Umbilical cord (tissue), 2 donors: ENCODE data around the gene CCDC136. TPM values are rescaled to one million over a fixed set of nuclear protein-coding genes. Genes with fewer than 3 reads are reported as not detected.

Experiments used
- DNase-seq: peaks from one replicate; pipeline ENCODE4 v3.0.0-alpha.2; 2015; ENCODE audit warnings: low spot score
- total RNA-seq: library from RNA; depleted of rRNA; stranded (reverse); fragments of >200 nt; gene quantifications from one replicate; pipeline ENCODE4 v1.2.3, GENCODE V29; 2014; ENCODE audit warnings: low replicate concordance; ENCODE audit not compliant: insufficient read depth

The CCDC136 gene
- total RNA-seq, 1 donor from 2014 or later = 6.0 TPM

DNA sequence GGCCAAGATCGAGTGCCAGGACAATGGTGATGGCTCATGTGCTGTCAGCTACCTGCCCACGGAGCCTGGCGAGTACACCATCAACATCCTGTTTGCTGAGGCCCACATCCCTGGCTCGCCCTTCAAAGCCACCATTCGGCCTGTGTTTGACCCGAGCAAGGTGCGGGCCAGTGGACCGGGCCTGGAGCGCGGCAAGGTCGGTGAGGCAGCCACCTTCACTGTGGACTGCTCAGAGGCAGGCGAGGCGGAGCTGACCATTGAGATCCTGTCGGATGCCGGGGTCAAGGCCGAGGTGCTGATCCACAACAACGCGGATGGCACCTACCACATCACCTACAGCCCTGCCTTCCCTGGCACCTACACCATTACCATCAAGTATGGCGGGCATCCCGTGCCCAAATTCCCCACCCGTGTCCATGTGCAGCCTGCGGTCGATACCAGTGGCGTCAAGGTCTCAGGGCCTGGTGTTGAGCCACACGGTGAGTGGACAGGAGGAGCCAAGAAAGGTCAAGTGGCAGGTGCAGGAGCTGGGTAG lies 53.1 kb downstream of the CCDC136 start:
- no peak for DNase-seq

GRCh38 chr7:128845475-128845874 lies 53.7 kb downstream of the CCDC136 start:
- DNase-seq = no peak

- DNase-seq = no peak
Observed at GRCh38 chr7:128845987-128846386, 54.2 kb downstream of the CCDC136 start.

- DNase-seq = no peak
Observed at GRCh38 chr7:128846781-128847444, 55.1 kb downstream of the CCDC136 start.

DNA sequence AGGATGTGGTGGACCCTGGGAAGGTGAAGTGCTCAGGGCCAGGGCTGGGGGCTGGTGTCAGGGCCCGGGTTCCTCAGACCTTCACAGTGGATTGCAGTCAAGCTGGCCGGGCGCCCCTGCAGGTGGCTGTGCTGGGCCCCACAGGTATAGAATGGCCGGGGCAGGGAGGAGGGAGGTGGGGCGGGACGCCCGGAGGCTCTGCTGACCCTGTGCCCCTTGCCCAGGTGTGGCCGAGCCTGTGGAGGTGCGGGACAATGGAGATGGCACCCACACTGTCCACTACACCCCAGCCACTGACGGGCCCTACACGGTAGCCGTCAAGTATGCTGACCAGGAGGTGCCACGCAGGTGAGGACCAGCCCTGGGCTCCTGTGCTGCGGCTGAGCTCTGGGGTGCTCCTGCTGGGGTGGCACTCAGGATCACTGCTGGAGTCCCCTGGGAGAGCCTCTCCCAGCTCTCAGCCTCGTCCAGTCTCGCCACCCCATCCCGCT lies 56.0 kb downstream of the CCDC136 start:
- no peak for DNase-seq

DNA sequence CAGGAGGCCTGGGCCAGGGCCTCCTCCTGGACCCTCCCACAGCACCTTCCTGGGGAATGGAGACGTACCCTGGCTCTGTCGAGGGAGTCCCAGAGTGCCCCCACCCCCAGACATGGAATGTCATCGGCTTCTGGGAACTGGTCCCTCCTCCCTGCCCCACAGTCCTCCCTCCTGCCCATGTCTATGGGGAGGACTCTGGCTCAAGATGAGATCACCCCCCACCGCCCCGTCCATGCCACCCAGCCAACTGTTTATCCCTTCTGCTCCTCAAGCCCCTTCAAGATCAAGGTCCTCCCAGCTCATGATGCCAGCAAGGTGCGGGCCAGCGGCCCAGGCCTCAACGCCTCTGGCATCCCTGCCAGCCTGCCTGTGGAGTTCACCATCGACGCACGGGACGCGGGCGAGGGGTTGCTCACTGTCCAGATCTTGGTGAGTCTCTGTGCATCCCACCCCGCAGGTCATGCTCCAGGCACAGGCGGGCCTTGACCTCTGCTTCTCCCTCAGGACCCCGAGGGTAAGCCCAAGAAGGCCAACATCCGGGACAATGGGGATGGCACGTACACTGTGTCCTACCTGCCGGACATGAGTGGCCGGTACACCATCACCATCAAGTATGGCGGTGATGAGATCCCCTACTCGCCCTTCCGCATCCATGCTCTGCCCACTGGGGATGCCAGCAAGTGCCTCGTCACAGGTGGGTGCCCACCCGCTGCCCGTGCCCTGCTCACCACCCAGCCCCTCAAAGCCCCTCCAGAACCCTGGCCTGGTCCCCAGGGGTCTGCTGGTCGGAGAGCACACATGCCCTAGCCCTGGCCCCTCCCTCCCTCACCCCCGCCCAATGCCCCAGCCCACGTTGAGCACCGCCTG lies 56.8 kb downstream of the CCDC136 start:
- no peak for DNase-seq

GRCh38 chr7:128849156-128849515 lies 57.4 kb downstream of the CCDC136 start:
- no peak for DNase-seq

GRCh38 chr7:128849804-128850490 lies 58.2 kb downstream of the CCDC136 start:
- no peak for DNase-seq

- DNase-seq = no peak
Observed at GRCh38 chr7:128852537-128853254, 60.9 kb downstream of the CCDC136 start.

- no peak for DNase-seq
Observed at GRCh38 chr7:128853799-128854198, 62.0 kb downstream of the CCDC136 start.

DNA sequence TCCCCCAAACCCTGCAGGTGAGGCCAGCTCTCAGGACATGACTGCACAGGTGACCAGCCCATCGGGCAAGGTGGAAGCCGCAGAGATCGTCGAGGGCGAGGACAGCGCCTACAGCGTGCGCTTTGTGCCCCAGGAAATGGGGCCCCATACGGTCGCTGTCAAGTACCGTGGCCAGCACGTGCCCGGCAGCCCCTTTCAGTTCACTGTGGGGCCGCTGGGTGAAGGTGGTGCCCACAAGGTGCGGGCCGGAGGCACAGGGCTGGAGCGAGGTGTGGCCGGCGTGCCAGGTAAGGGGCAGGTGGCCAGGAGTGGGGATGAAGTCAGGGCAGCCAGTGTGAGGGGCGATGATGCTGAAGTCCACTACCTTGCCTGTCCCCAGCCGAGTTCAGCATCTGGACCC lies 62.6 kb downstream of the CCDC136 start:
- DNase-seq = no peak

DNA sequence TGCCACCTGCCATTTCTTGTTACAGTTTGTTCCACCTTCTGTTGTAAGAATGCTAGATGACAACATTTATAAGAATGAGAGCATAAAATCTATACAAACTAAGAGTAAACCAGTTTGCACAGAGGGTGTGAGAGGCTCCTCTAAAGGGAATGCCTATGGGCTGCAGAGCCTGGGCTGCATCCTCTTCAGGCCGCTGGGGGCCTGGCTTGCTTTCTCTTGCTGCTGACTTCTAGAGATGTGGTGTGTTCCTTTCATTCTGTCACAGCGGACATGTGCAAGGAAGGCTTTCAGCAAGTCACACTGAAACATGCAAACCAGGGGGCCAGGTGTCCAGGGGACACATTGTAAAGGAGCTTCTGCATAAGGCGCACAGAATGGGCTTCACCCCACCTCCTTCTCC lies 63.8 kb downstream of the CCDC136 start:
- DNase-seq = no peak

GRCh38 chr7:128856001-128856718 lies 64.4 kb downstream of the CCDC136 start:
- DNase-seq = no peak

DNA sequence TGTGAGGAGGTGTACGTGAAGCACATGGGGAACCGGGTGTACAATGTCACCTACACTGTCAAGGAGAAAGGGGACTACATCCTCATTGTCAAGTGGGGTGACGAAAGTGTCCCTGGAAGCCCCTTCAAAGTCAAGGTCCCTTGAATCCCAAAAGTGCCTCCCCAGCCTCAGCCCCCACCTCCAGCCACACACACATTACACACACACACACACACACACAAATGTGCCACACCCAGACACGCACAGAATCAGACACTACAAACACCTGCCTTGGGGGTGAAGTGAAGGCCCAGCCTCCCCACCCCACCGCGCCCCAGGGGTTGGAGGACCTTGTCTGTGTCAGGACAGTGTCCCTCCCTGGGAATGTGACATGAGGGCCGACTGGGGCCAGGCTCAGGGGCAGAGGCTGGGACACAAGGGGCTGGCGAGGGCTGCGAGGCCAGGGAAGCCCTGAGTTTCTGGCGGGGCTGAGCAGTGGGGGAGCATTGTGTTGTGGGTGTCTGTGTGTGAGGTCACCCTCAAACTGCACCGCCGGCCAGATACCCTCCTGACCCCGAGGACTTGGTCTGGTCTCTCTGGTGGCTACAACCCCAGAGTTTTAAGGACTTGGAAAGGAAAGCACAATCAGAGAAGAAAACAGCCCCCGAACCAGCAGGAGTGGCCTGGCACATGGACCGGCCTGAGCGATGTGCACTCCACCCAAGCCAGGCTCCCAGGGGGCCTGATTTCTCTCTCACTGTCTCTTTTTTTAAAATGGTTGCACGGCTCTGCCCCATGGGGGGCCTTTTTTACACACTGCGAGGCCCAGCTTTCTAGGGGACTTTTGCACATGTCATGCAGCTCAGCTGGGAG lies 66.8 kb downstream of the CCDC136 start:
- DNase-seq = no peak

DNA sequence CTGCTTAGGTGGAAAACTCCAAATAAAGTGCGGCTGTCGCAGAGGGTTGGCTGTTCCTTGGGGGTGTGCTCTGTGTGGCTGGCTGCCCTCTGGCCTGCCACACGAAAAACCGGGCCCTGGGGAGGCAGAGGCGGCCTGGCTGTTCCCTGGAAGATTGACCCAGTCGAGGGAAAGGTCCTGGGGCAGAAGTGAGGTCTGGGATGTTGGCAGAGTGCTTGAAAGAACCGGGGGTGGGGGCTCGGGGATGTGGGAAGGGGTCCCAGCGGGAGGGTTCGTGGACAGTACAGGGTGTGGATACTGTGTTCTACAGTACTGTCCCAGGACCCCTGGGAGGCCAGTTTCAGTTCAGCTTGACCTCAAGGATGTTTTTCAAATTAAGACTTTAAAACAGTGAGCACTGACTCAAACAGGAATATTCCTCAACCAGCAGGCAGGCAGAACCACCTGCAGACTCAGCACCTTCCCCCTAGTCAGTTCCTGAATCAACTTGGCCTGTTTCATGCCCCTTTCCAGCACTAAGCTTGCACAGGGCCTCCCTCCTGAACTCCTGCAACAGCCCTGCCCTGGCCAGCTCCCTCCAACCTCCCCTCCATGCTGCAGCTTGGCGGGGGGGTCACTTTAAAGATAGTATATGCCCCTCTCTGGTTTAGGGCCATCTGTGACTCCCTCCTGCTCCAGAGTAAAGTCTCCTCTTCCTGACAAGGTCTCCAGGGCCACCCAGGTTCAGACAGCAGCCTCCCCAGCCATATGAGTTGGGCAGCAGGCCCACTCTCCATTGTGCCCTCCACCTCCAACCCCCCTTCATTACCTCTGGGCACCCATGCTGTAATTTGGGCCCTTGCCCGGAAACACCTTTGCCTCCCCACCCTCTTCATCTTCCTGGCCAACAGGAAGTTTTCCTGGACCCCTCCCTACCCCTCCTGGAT lies 67.7 kb downstream of the CCDC136 start:
- DNase-seq = no peak

- DNase-seq = peak; percentile 55
Observed at GRCh38 chr7:128860158-128861073, 68.6 kb downstream of the CCDC136 start.

DNA sequence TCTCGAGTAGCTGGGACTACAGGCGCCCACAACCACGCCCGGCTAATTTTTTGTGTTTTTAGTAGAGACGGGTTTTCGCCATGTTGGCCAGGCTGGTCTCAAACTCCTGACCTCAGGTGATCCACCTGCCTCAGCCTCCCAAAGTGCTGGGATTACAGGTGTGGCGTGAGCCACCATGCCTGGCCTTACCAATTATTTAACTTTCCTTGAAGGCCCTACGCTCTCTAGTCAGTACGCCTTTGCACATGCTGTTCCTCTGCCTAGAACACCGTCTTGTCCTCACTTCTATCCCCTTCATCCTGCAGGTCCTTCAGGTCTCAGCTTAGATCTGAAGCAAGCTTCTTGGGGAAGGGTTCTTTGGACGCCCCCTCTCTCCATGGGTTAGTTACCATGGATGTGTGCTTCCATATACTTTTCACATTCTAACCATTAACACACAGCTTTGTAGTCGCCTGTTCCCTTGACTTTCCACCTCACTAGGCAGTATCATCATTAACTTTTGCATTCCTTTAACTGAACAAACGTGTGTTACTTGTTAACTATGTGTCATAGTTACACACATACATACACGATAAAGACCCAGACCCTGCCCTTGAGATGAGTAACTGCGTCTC lies 70.3 kb downstream of the CCDC136 start:
- no peak for DNase-seq
